IPS-18a (cell line): ENCODE data around the gene SIPA1L3.
A peak's percentile ranks its signal among the peaks of the same experiment; 100 is the strongest.
"Not testable (repeated sequence)": the region's sequence is repeated elsewhere in the genome, so short reads cannot be mapped to it uniquely, and the experiment has no call there.

Experiments used
- H3K27ac ChIP-seq: one replicate; pipeline ENCODE4 v1.5.1; 2013; ENCODE audit warnings: low read length
- H3K27me3 ChIP-seq: one replicate; pipeline ENCODE4 v1.6.1; 2013; ENCODE audit warnings: mild to moderate bottlenecking, low read length; ENCODE audit not compliant: control insufficient read depth, insufficient read depth
- H3K36me3 ChIP-seq: one replicate; pipeline ENCODE4 v1.6.1; 2013; ENCODE audit warnings: low read depth, low read length; ENCODE audit not compliant: control insufficient read depth
- H3K4me1 ChIP-seq: one replicate; pipeline ENCODE4 v1.6.1; 2013; ENCODE audit warnings: low read depth, low read length; ENCODE audit not compliant: control insufficient read depth
- H3K4me3 ChIP-seq: one replicate; pipeline ENCODE4 v1.5.1; 2013; ENCODE audit warnings: low read length
- H3K9ac ChIP-seq: one replicate; pipeline ENCODE4 v1.6.1; 2013; ENCODE audit warnings: mild to moderate bottlenecking, low read length, moderate library complexity
- H3K9me3 ChIP-seq: one replicate; pipeline ENCODE4 v1.6.1; 2013; ENCODE audit warnings: low read depth, low read length; ENCODE audit not compliant: control insufficient read depth

SIPA1L3 gene

GRCh38 chr19:37906869-37907734, at the start of gene SIPA1L3:
Gene SIPA1L3, plus strand, starts transcription at chr19:37907208. Its CDS starts 174,358 bp downstream, at chr19:38081566.
- H3K36me3 ChIP-seq = no peaks in the 10 kb centered on the region
- peak within 1 kb of the TSS; percentile 80 for H3K9ac ChIP-seq
- H3K27ac ChIP-seq = peak within 1 kb of the TSS; percentile 82
- no peaks in the 10 kb centered on the region for H3K9me3 ChIP-seq
- peaks cover 15% of the 10 kb centered on the region for H3K4me1 ChIP-seq
- H3K27me3 ChIP-seq = no peaks in the 10 kb centered on the region
- peak within 1 kb of the TSS; percentile 80 for H3K4me3 ChIP-seq

GRCh38 chr19:37864501-37864900, 42.5 kb upstream of the SIPA1L3 start:
- H3K9me3 ChIP-seq = peaks cover under 1% of the 10 kb centered on the region

GRCh38 chr19:37865930-37866329, 41.1 kb upstream of the SIPA1L3 start:
- H3K27me3 ChIP-seq, H3K36me3 ChIP-seq, H3K4me3 ChIP-seq, H3K9ac ChIP-seq, H3K4me1 ChIP-seq, H3K27ac ChIP-seq: not testable (repeated sequence)
- H3K9me3 ChIP-seq = peaks cover 11% of the 10 kb centered on the region

More at GRCh38 chr19:37864501-37864900, 42.5 kb upstream of the SIPA1L3 start:
- Histone ChIP-seq H3K4me1 (peaks cover 7% of the 10 kb centered on the region), H3K36me3 (no peaks in the 10 kb centered on the region), H3K9ac (no peak overlapping the region), H3K27ac (no peak overlapping the region), H3K27me3 (no peaks in the 10 kb centered on the region), H3K4me3 (no peak overlapping the region)

- Histone ChIP-seq H3K4me1 (peaks cover 7% of the 10 kb centered on the region), H3K4me3 (no peak overlapping the region), H3K27ac (no peak overlapping the region), H3K9ac (no peak overlapping the region), H3K9me3 (peaks cover 11% of the 10 kb centered on the region), H3K36me3 (no peaks in the 10 kb centered on the region), H3K27me3 (no peaks in the 10 kb centered on the region)
Measured at GRCh38 chr19:37867831-37868230, 39.2 kb upstream of the SIPA1L3 start.

- no peak overlapping the region for H3K4me3 ChIP-seq
- no peak overlapping the region for H3K27ac ChIP-seq
- peaks cover 9% of the 10 kb centered on the region for H3K4me1 ChIP-seq
- H3K9me3 ChIP-seq = peaks cover 11% of the 10 kb centered on the region
- no peaks in the 10 kb centered on the region for H3K27me3 ChIP-seq
- H3K36me3 ChIP-seq = no peaks in the 10 kb centered on the region
- no peak overlapping the region for H3K9ac ChIP-seq
Measured at GRCh38 chr19:37869766-37870340, 37.2 kb upstream of the SIPA1L3 start.

GRCh38 chr19:37872383-37872782, 34.6 kb upstream of the SIPA1L3 start:
- Histone ChIP-seq H3K9me3 (peaks cover 11% of the 10 kb centered on the region), H3K27me3 (no peaks in the 10 kb centered on the region), H3K27ac (no peak overlapping the region), H3K9ac (no peak overlapping the region), H3K4me1 (peaks cover 8% of the 10 kb centered on the region), H3K4me3 (no peak overlapping the region), H3K36me3 (no peaks in the 10 kb centered on the region)

GRCh38 chr19:37874784-37875183, 32.2 kb upstream of the SIPA1L3 start:
- no peak overlapping the region for H3K4me3 ChIP-seq
- peaks cover 8% of the 10 kb centered on the region for H3K9me3 ChIP-seq
- no peaks in the 10 kb centered on the region for H3K36me3 ChIP-seq
- no peak overlapping the region for H3K9ac ChIP-seq
- H3K27me3 ChIP-seq = no peaks in the 10 kb centered on the region
- H3K4me1 ChIP-seq = peaks cover 8% of the 10 kb centered on the region
- no peak overlapping the region for H3K27ac ChIP-seq

- no peak overlapping the region for H3K27ac ChIP-seq
- peaks cover 8% of the 10 kb centered on the region for H3K4me1 ChIP-seq
- no peaks in the 10 kb centered on the region for H3K27me3 ChIP-seq
- no peak overlapping the region for H3K4me3 ChIP-seq
- H3K9ac ChIP-seq = no peak overlapping the region
- H3K36me3 ChIP-seq = no peaks in the 10 kb centered on the region
- H3K9me3 ChIP-seq = no peaks in the 10 kb centered on the region
Measured at GRCh38 chr19:37876032-37876431, 31.0 kb upstream of the SIPA1L3 start.

- Histone ChIP-seq H3K9me3 (no peaks in the 10 kb centered on the region), H3K9ac (no peak overlapping the region), H3K36me3 (no peaks in the 10 kb centered on the region), H3K4me1 (peaks cover 8% of the 10 kb centered on the region), H3K4me3 (no peak overlapping the region), H3K27ac (no peak overlapping the region), H3K27me3 (no peaks in the 10 kb centered on the region)
Measured at GRCh38 chr19:37877147-37877546, 29.9 kb upstream of the SIPA1L3 start.

GRCh38 chr19:37885392-37885791, 21.6 kb upstream of the SIPA1L3 start:
- Histone ChIP-seq H3K4me1 (no peaks in the 10 kb centered on the region), H3K9me3 (no peaks in the 10 kb centered on the region), H3K27me3 (no peaks in the 10 kb centered on the region), H3K27ac (no peak overlapping the region), H3K4me3 (no peak overlapping the region), H3K36me3 (no peaks in the 10 kb centered on the region), H3K9ac (no peak overlapping the region)

- Histone ChIP-seq H3K4me1 (no peaks in the 10 kb centered on the region), H3K27me3 (no peaks in the 10 kb centered on the region), H3K27ac (no peak overlapping the region), H3K9ac (no peak overlapping the region), H3K4me3 (no peak overlapping the region), H3K36me3 (no peaks in the 10 kb centered on the region), H3K9me3 (no peaks in the 10 kb centered on the region)
Measured at GRCh38 chr19:37886571-37886970, 20.4 kb upstream of the SIPA1L3 start.
